HG03378 (cell line): ENCODE results near the gene CBY1.

Source experiments
- ATAC-seq: cut with Tn5 transposase; IDR thresholded peaks from one replicate; pipeline ENCODE4 v1.9.1; 2021; ENCODE audit warnings: mild to moderate bottlenecking, moderate library complexity; ENCODE audit not compliant: unreplicated experiment

The CBY1 gene

GRCh38 chr22:38720350-38720749 lies 63.9 kb downstream of the CBY1 start:
- ATAC-seq = no peak

GRCh38 chr22:38721551-38721950 lies 65.1 kb downstream of the CBY1 start:
- no peak for ATAC-seq
